GM13977 (cell line): Measurements from ENCODE around the gene KDM4F.
A peak's percentile ranks its signal among the peaks of the same experiment; 100 is the strongest.

ENCODE experiments used
- DNase-seq: peaks from one replicate; pipeline ENCODE4 v3.0.0; 2012; ENCODE audit warnings: low spot score
- in situ Hi-C: fragments of 300-500 bp; cut with MboI; formaldehyde crosslinking; loops from one replicate; pipeline ENCODE4 v1.12.0; 2022; ENCODE audit warnings: low sequenced_read_pairs, low pct_unique_long_range_greater_than_20kb, mixed read lengths, inconsistent platforms; ENCODE audit not compliant: unreplicated experiment
- TF ChIP-seq, protein P1 (sequence below): IDR thresholded peaks from 2 replicates; pipeline ENCODE4 v1.5.1; 2012; ENCODE audit warnings: mild to moderate bottlenecking, control low read depth; ENCODE audit not compliant: insufficient read depth; ENCODE audit errors: extremely low read depth, missing control alignments

The KDM4F gene

GRCh38 chr11:95081010-95081409, 31.8 kb downstream of the KDM4F start:
- in situ Hi-C loops = no loop called here
- TF ChIP-seq, protein P1, sequence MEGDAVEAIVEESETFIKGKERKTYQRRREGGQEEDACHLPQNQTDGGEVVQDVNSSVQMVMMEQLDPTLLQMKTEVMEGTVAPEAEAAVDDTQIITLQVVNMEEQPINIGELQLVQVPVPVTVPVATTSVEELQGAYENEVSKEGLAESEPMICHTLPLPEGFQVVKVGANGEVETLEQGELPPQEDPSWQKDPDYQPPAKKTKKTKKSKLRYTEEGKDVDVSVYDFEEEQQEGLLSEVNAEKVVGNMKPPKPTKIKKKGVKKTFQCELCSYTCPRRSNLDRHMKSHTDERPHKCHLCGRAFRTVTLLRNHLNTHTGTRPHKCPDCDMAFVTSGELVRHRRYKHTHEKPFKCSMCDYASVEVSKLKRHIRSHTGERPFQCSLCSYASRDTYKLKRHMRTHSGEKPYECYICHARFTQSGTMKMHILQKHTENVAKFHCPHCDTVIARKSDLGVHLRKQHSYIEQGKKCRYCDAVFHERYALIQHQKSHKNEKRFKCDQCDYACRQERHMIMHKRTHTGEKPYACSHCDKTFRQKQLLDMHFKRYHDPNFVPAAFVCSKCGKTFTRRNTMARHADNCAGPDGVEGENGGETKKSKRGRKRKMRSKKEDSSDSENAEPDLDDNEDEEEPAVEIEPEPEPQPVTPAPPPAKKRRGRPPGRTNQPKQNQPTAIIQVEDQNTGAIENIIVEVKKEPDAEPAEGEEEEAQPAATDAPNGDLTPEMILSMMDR = no peak
- no peak for DNase-seq

DNA sequence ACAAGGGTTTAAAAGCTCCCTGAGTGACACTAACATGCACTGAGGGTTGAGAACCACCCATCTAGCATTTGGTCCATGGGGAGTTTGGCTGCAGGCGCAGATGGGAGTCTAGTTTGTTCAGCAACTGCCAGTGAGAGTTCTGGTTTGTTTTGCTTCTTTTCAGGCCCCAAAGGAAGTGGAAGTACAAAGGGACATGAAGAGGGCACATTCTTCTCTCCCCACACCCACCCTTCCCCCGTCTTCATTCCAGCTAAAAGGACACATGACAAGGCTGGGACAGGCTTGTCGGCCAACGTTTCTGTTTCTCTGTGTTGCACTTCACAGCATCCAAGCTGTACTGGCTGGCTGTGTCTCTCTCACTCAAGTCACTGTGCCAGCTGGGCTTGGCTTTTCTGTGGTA, 32.2 kb downstream of the KDM4F start:
- TF ChIP-seq, protein P1 = no peak
- in situ Hi-C loops = no loop called here
- no peak for DNase-seq

GRCh38 chr11:95082576-95083001, 33.4 kb downstream of the KDM4F start:
- in situ Hi-C loops = no loop called here

DNA sequence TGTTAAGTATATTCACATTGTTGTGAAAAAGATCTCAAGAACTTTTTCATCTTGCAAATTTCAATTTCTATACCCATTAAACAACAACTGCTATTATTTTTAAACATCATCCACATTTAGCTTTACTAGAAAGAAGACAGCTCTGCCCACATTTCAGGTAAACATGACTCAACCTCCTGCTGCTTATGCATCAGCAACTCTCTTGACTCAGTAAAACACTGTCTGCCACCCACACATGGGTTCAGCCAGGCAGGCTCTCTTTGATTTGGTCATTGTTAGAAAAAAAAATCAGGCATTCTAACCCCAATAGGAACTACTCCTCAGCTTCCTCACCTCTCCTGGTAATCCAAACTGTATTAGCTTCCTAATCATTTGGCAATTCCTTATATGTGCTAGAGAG, 35.3 kb downstream of the KDM4F start:
- TF ChIP-seq, protein P1 = no peak
- in situ Hi-C loops = no loop called here
- peak; percentile 27 for DNase-seq

More at GRCh38 chr11:95082576-95083001, 33.4 kb downstream of the KDM4F start:
- TF ChIP-seq, protein P1 = no peak
- no peak for DNase-seq

DNA sequence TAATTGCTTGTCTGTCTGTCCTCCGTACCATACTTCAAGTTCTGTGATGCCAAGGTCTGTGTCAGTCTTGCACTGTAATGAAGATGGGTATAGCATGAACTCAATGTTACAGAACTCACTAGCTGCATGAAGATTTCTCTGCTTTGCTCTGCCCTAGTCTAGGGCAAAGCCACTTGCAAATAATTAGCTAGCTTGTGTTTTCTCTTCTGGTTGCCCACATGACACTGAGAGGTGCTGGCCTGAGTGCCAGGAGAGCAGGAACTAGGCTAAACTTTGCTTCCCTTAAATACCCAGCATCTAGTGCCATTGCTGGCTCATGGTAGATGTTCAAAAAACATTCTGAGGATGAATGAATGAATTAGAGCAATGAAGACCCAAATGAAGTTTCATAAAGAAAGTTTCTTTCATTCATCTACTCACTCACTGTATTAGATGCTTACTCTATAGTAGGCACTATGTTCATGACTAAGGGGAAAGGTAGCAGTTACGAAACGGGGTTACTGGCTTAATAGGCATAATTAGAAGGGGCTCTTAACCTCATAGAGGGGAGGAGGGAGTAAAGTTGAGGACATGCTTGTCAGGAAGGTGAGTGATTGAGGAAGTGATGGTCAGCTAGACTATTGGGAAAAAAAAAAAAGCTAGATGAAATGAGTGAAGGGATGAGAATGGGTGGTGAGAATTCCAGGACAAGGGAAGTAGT, 36.0 kb downstream of the KDM4F start:
- DNase-seq = no peak
- TF ChIP-seq, protein P1 = no peak
- in situ Hi-C loops = no loop called here

GRCh38 chr11:95086151-95086550, 36.9 kb downstream of the KDM4F start:
- DNase-seq = no peak
- in situ Hi-C loops = no loop called here
- TF ChIP-seq, protein P1 = no peak
